ENCODE results near the gene ATP5F1D.

GRCh38 chr19:1239420-1239795 lies 2.1 kb upstream of the ATP5F1D start:
- TF ChIP-seq YY1 (IDR thresholded peaks at IDR 0.05; ENCODE audit: insufficient read depth, insufficient read length) (no peak), ZNF274 (IDR thresholded peaks at IDR 0.05; ENCODE audit: low read depth, low read length) (no peak), SUZ12 (IDR thresholded peaks at IDR 0.05; ENCODE audit: extremely low read depth, insufficient read depth, insufficient read length) (no peak)
